GM12878 (cell line): ENCODE results near the gene MRPL33. TPM values are rescaled to one million over a fixed set of nuclear protein-coding genes. Genes with fewer than 3 reads are reported as not detected.

ENCODE experiments used
- ATAC-seq: fragments of 200-7000 bp; cut with Tn5 transposase; 3 replicates; pipeline ENCODE4 v1.9.1; 2020; ENCODE audit warnings: mild to moderate bottlenecking, moderate library complexity
- BruUV-seq: library from RNA; stranded (reverse); fragments of 400-500 nt; replicated peaks from 2 replicates; lab custom pipeline; 2021; lab: Mats Ljungman, UMichigan
- CTCF ChIA-PET: fragments of 300-600 bp; sonication (Branson Sonifier 250); formaldehyde crosslinking; extraction: SDS; loops from one replicate; lab custom pipeline; 2021; ENCODE audit warnings: inconsistent platforms; lab: Yijun Ruan, JAX
- POLR2A ChIA-PET: fragments of 350-600 bp; formaldehyde crosslinking; extraction: SDS; loops from one replicate; lab custom pipeline; 2021; ENCODE audit warnings: inconsistent platforms; lab: Charles Lee
- RAD21 ChIA-PET: fragments of 300-600 bp; sonication (Branson Sonifier 250); formaldehyde crosslinking; loops from one replicate; lab custom pipeline; 2023; ENCODE audit warnings: antibody characterized with exemption; ENCODE audit not compliant: unreplicated experiment; lab: Charles Lee
- SMC1A ChIA-PET: fragments of 300-600 bp; sonication (Branson Sonifier 250); formaldehyde crosslinking; loops from one replicate; lab custom pipeline; 2023; ENCODE audit not compliant: unreplicated experiment, uncharacterized antibody; lab: Charles Lee
- DNase-seq: peaks from one replicate; pipeline ENCODE4 v3.0.0-alpha.2; 2011; ENCODE audit warnings: low read depth, low spot score
- FAIRE-seq: peaks from 3 replicates; lab custom pipeline; 2011; peaks lifted over from hg19 to GRCh38; lab: Jason Lieb, UNC
- H2AFZ ChIP-seq: 2 replicates; pipeline ENCODE4 v1.6.0; 2011; ENCODE audit warnings: low read depth, low read length, control low read depth; ENCODE audit not compliant: control insufficient read depth
- H3K27ac ChIP-seq: 2 replicates; pipeline ENCODE4 v1.5.1; 2011; ENCODE audit warnings: control low read depth; ENCODE audit not compliant: control insufficient read depth, insufficient read depth
- H3K27me3 ChIP-seq, 2 experiments: replicated peaks in 1 of 2; 2 replicates each; pipeline versions ENCODE4 v1.6.0 to v1.6.1; 2011; ENCODE audit warnings: low read length in 1 of 2; ENCODE audit not compliant: control insufficient read depth in 2 of 2, insufficient read depth in 2 of 2
- H3K36me3 ChIP-seq, 2 experiments: 2 replicates each; pipeline ENCODE4 v1.5.1; 2011; ENCODE audit warnings: low read length in 1 of 2; ENCODE audit not compliant: control insufficient read depth in 2 of 2, insufficient read depth in 2 of 2
- H3K4me1 ChIP-seq: 2 replicates; pipeline ENCODE4 v1.6.1; 2011; ENCODE audit warnings: mild to moderate bottlenecking, low read length, moderate library complexity, mixed read lengths; ENCODE audit not compliant: control insufficient read depth, insufficient read depth
- H3K4me2 ChIP-seq: 2 replicates; pipeline ENCODE4 v1.6.0; 2011; ENCODE audit warnings: control low read depth; ENCODE audit not compliant: control insufficient read depth, insufficient read depth
- H3K4me3 ChIP-seq: fragments of 200-600 bp; sonication (generic); 2 replicates; pipeline ENCODE4 v1.5.1; 2016
- H3K79me2 ChIP-seq: 2 replicates; pipeline ENCODE4 v1.6.0; 2011; ENCODE audit warnings: low read length; ENCODE audit not compliant: control insufficient read depth, insufficient read depth
- H3K9ac ChIP-seq: 2 replicates; pipeline ENCODE4 v1.8.0; 2011; ENCODE audit warnings: low read length, control low read depth, mixed read lengths; ENCODE audit not compliant: control insufficient read depth, insufficient read depth
- H3K9me3 ChIP-seq: replicated peaks from 3 replicates; pipeline ENCODE4 v1.5.1; 2011; ENCODE audit warnings: mild to moderate bottlenecking, low read length; ENCODE audit not compliant: control insufficient read depth, insufficient read depth
- H4K20me1 ChIP-seq: 2 replicates; pipeline ENCODE4 v1.6.0; 2011; ENCODE audit not compliant: control insufficient read depth, insufficient read depth
- BRCA1 ChIP-seq: IDR thresholded peaks from 2 replicates; pipeline ENCODE4 v1.6.1; 2011; ENCODE audit warnings: low read depth, low read length, improper control_type of control experiment
- ESRRA ChIP-seq: IDR thresholded peaks from 2 replicates; pipeline ENCODE4 v1.6.1; 2012; ENCODE audit warnings: mild to moderate bottlenecking, low read length, improper control_type of control experiment
- ETV6 ChIP-seq, 2 experiments: fragments of 450-650 bp in 1 of 2; IDR thresholded peaks in 1 of 2; conservative IDR thresholded peaks in 1 of 2; 2 replicates each; pipeline ENCODE4 v1.6.1; 2014; ENCODE audit warnings: antibody characterized with exemption in 1 of 2, borderline replicate concordance in 1 of 2, low read depth in 1 of 2, mild to moderate bottlenecking in 1 of 2, moderate library complexity in 1 of 2
- GATAD2B ChIP-seq: fragments of 450-650 bp; conservative IDR thresholded peaks from 2 replicates; pipeline ENCODE4 v1.6.1; 2017; ENCODE audit warnings: low read depth, mild to moderate bottlenecking, moderate library complexity
- HDAC2 ChIP-seq: fragments of 200-600 bp; sonication (generic); IDR thresholded peaks from 2 replicates; pipeline ENCODE4 v1.6.1; 2017
- IKZF2 ChIP-seq, 2 experiments: fragments of 450-650 bp; IDR thresholded peaks; 2 replicates each; pipeline ENCODE4 v1.6.1; 2017; ENCODE audit warnings: mild to moderate bottlenecking in 2 of 2, moderate library complexity in 2 of 2
- KAT2A ChIP-seq: conservative IDR thresholded peaks from 2 replicates; pipeline ENCODE4 v1.6.1; 2011; ENCODE audit warnings: low read depth, low read length; ENCODE audit not compliant: control insufficient read depth
- KLF5 ChIP-seq: fragments of 450-650 bp; IDR thresholded peaks from 2 replicates; pipeline ENCODE4 v1.6.1; 2014; ENCODE audit warnings: mild to moderate bottlenecking; ENCODE audit not compliant: partially characterized antibody
- NFIC ChIP-seq: IDR thresholded peaks from 2 replicates; pipeline ENCODE4 v1.6.1; 2012; ENCODE audit warnings: low read depth, mild to moderate bottlenecking, inconsistent platforms, low read length, moderate library complexity
- PML ChIP-seq: IDR thresholded peaks from 2 replicates; pipeline ENCODE4 v1.6.1; 2012; ENCODE audit warnings: low read length, inconsistent platforms
- POLR2A ChIP-seq: IDR thresholded peaks from 2 replicates; pipeline ENCODE4 v1.6.1; 2011; ENCODE audit warnings: low read depth, mild to moderate bottlenecking, low read length
- SMC3 ChIP-seq: IDR thresholded peaks from 2 replicates; pipeline ENCODE4 v1.6.1; 2011; ENCODE audit warnings: low read length, improper control_type of control experiment, borderline replicate concordance
- ZNF592 ChIP-seq: fragments of 450-650 bp; IDR thresholded peaks from 2 replicates; pipeline ENCODE4 v1.6.1; 2017; ENCODE audit warnings: mild to moderate bottlenecking, moderate library complexity
- WGBS: methylation state at CpG from one replicate; pipeline ENCODE4 v1.1.6; 2016; ENCODE audit warnings: low lambda C conversion rate; ENCODE audit not compliant: insufficient replicate concordance, insufficient coverage; ENCODE audit errors: missing lambda C conversion rate; 5-methylcytosine and 5-hydroxymethylcytosine counted together
- in situ Hi-C: fragments of 300-500 bp; cut with MboI; formaldehyde crosslinking; loops from 9 replicates; pipeline ENCODE4 v1.14.3; 2018; ENCODE audit warnings: mixed read lengths
- intact Hi-C: fragments of 100-400 bp; cut with micrococcal nuclease; formaldehyde crosslinking; loops from one replicate; pipeline ENCODE4 v1.14.2; 2022; ENCODE audit not compliant: unreplicated experiment
- polyA plus RNA-seq, 11 experiments: library from polyadenylated mRNA; depleted of rRNA in 4 of 11; unstranded in 6 of 11; stranded (reverse) in 5 of 11; fragments of >200 nt; fragmentation: Nextera tagmentation in 4 of 11; fragmentation: Illumina TruSeq in 1 of 11; extraction: Ambion mirVana in 4 of 11; extraction: Trizol in 1 of 11; gene quantifications; 1 replicate in 1 of 11; 2 replicates in 10 of 11; pipeline versions ENCODE4 v1.2.1 to v1.2.3, GENCODE V29; 2011 to 2016; ENCODE audit warnings: inconsistent platforms in 2 of 11, missing spikeins in 2 of 11, low read depth in 1 of 11
- total RNA-seq, 4 experiments: library from RNA; depleted of rRNA in 3 of 4; stranded (reverse); fragments of >200 nt in 3 of 4; fragmentation: Illumina TruSeq in 1 of 4; extraction: Trizol in 1 of 4; gene quantifications; 2 replicates each; pipeline versions ENCODE4 v1.2.1 to v1.2.3, GENCODE V29; 2013 to 2021
- TF ChIP-seq, protein P1 (sequence below): IDR thresholded peaks from 2 replicates; pipeline ENCODE4 v1.6.1; 2011; ENCODE audit warnings: mild to moderate bottlenecking, low read depth, low read length, moderate library complexity; ENCODE audit not compliant: insufficient replicate concordance
- TF ChIP-seq, protein P2 (sequence below): fragments of 450-650 bp; IDR thresholded peaks from 2 replicates; pipeline ENCODE4 v1.6.1; 2018; ENCODE audit warnings: mild to moderate bottlenecking, low read depth, moderate library complexity; ENCODE audit not compliant: partially characterized antibody
- TF ChIP-seq, protein P3 (sequence below), 3 experiments: IDR thresholded peaks in 2 of 3; conservative IDR thresholded peaks in 1 of 3; 2 replicates each; pipeline ENCODE4 v1.5.1; 2011; ENCODE audit warnings: low read depth in 3 of 3, low read length in 3 of 3, mild to moderate bottlenecking in 3 of 3, control low read depth in 2 of 3, moderate library complexity in 2 of 3, inconsistent platforms in 1 of 3, mixed read lengths in 1 of 3; ENCODE audit not compliant: control insufficient read depth in 2 of 3, insufficient read depth in 1 of 3; ENCODE audit errors: extremely low read depth in 1 of 3

Gene MRPL33
- total and polyA plus RNA-seq, 10 of the 15 experiments (the other 5 are each of a cell fraction or from before 2014, with no cell fraction given), result 50.1 to 318 (median 160) TPM

- H4K20me1 ChIP-seq, result no peaks in the 10 kb centered on the region
- H3K4me3 ChIP-seq, result no peak overlapping the region
- FAIRE-seq (no peak), ATAC-seq (no peak), DNase-seq (no peak)
- H3K9ac ChIP-seq, result no peak overlapping the region
- H3K36me3 ChIP-seq, result no peaks in the 10 kb centered on the region
- intact Hi-C loops (no loop called here), in situ Hi-C loops (no loop called here)
- WGBS, result 79% methylated on average over 4 of the region's 4 CpGs
- H2AFZ ChIP-seq, result no peak overlapping the region
- no peak for TF ChIP-seq ETV6 (conservative IDR thresholded peaks at IDR 0.05 in 1 of 2, IDR thresholded peaks at IDR 0.05 in 1 of 2; ENCODE audit: borderline replicate concordance in 1 of 2, low read depth in 1 of 2)
- TF ChIP-seq KAT2A, result no peak
- TF ChIP-seq, protein P1, sequence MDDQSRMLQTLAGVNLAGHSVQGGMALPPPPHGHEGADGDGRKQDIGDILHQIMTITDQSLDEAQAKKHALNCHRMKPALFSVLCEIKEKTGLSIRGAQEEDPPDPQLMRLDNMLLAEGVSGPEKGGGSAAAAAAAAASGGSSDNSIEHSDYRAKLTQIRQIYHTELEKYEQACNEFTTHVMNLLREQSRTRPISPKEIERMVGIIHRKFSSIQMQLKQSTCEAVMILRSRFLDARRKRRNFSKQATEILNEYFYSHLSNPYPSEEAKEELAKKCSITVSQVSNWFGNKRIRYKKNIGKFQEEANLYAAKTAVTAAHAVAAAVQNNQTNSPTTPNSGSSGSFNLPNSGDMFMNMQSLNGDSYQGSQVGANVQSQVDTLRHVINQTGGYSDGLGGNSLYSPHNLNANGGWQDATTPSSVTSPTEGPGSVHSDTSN, result no peak
- no peak for TF ChIP-seq GATAD2B
- no peak for TF ChIP-seq ESRRA
- TF ChIP-seq PML, result no peak
- no peak for TF ChIP-seq BRCA1
- TF ChIP-seq KLF5, result no peak
- TF ChIP-seq POLR2A, result no peak
- TF ChIP-seq HDAC2, result no peak
- no peak for TF ChIP-seq ZNF592
- TF ChIP-seq IKZF2 (IDR thresholded peaks at IDR 0.05), result no peak
- TF ChIP-seq, protein P2, sequence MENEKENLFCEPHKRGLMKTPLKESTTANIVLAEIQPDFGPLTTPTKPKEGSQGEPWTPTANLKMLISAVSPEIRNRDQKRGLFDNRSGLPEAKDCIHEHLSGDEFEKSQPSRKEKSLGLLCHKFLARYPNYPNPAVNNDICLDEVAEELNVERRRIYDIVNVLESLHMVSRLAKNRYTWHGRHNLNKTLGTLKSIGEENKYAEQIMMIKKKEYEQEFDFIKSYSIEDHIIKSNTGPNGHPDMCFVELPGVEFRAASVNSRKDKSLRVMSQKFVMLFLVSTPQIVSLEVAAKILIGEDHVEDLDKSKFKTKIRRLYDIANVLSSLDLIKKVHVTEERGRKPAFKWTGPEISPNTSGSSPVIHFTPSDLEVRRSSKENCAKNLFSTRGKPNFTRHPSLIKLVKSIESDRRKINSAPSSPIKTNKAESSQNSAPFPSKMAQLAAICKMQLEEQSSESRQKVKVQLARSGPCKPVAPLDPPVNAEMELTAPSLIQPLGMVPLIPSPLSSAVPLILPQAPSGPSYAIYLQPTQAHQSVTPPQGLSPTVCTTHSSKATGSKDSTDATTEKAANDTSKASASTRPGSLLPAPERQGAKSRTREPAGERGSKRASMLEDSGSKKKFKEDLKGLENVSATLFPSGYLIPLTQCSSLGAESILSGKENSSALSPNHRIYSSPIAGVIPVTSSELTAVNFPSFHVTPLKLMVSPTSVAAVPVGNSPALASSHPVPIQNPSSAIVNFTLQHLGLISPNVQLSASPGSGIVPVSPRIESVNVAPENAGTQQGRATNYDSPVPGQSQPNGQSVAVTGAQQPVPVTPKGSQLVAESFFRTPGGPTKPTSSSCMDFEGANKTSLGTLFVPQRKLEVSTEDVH, result no peak
- TF ChIP-seq NFIC, result no peak
- TF ChIP-seq SMC3, result no peak
- TF ChIP-seq, protein P3, sequence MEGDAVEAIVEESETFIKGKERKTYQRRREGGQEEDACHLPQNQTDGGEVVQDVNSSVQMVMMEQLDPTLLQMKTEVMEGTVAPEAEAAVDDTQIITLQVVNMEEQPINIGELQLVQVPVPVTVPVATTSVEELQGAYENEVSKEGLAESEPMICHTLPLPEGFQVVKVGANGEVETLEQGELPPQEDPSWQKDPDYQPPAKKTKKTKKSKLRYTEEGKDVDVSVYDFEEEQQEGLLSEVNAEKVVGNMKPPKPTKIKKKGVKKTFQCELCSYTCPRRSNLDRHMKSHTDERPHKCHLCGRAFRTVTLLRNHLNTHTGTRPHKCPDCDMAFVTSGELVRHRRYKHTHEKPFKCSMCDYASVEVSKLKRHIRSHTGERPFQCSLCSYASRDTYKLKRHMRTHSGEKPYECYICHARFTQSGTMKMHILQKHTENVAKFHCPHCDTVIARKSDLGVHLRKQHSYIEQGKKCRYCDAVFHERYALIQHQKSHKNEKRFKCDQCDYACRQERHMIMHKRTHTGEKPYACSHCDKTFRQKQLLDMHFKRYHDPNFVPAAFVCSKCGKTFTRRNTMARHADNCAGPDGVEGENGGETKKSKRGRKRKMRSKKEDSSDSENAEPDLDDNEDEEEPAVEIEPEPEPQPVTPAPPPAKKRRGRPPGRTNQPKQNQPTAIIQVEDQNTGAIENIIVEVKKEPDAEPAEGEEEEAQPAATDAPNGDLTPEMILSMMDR (IDR thresholded peaks at IDR 0.05 in 2 of 3, conservative IDR thresholded peaks at IDR 0.05 in 1 of 3; ENCODE audit: control insufficient read depth in 2 of 3, extremely low read depth in 1 of 3, insufficient read depth in 1 of 3, low read depth in 3 of 3, low read length in 3 of 3), result no peak
- H3K4me2 ChIP-seq, result no peak overlapping the region
- H3K4me1 ChIP-seq, result no peaks in the 10 kb centered on the region
- no TSS peak for BruUV-seq
- RAD21 ChIA-PET, result no interaction called here
- CTCF ChIA-PET, result no interaction called here
- H3K27me3 ChIP-seq, result no peaks in the 10 kb centered on the region
- no peaks in the 10 kb centered on the region for H3K79me2 ChIP-seq
- no peak overlapping the region for H3K27ac ChIP-seq
- SMC1A ChIA-PET, result no interaction called here
- POLR2A ChIA-PET, result no interaction called here
- H3K9me3 ChIP-seq, result no peaks in the 10 kb centered on the region
Observed at GRCh38 chr2:27797841-27798240, 26.3 kb downstream of the MRPL33 start.
